LNCAP (cell line): ENCODE data around the gene NUMBL.

Experiments used
- TF ChIP-seq, protein P1 (sequence below): fragments of 450-650 bp; IDR thresholded peaks from 2 replicates; pipeline ENCODE4 v1.5.1; 2017; ENCODE audit warnings: mild to moderate bottlenecking

NUMBL gene

DNA sequence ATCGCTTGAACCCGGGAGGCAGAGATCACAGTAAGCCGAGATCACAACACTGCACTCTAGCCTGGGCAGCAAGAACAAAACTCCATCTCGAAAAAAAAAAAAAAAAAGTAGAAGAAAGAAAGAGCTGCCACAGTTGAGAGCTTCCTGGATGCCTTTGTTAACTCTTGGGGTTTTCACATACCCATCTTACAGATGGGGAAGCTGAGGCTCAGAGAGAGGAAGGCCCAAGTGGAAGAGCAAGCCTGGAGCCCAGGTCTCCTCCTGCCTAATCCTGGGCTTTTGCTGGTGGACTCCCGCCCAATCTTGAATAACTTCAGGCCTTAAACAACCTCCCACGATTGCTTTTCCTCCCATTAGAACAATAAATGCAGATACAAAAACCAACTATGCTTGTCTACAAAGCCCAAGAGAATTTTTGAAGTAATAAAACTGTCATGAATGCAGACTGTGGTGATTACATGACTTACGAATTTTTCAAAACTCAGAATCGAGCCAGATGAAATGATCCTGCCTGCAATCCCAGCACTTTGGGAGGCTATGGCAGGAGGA, 47.6 kb downstream of the NUMBL start:
- TF ChIP-seq, protein P1, sequence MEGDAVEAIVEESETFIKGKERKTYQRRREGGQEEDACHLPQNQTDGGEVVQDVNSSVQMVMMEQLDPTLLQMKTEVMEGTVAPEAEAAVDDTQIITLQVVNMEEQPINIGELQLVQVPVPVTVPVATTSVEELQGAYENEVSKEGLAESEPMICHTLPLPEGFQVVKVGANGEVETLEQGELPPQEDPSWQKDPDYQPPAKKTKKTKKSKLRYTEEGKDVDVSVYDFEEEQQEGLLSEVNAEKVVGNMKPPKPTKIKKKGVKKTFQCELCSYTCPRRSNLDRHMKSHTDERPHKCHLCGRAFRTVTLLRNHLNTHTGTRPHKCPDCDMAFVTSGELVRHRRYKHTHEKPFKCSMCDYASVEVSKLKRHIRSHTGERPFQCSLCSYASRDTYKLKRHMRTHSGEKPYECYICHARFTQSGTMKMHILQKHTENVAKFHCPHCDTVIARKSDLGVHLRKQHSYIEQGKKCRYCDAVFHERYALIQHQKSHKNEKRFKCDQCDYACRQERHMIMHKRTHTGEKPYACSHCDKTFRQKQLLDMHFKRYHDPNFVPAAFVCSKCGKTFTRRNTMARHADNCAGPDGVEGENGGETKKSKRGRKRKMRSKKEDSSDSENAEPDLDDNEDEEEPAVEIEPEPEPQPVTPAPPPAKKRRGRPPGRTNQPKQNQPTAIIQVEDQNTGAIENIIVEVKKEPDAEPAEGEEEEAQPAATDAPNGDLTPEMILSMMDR = no peak

DNA sequence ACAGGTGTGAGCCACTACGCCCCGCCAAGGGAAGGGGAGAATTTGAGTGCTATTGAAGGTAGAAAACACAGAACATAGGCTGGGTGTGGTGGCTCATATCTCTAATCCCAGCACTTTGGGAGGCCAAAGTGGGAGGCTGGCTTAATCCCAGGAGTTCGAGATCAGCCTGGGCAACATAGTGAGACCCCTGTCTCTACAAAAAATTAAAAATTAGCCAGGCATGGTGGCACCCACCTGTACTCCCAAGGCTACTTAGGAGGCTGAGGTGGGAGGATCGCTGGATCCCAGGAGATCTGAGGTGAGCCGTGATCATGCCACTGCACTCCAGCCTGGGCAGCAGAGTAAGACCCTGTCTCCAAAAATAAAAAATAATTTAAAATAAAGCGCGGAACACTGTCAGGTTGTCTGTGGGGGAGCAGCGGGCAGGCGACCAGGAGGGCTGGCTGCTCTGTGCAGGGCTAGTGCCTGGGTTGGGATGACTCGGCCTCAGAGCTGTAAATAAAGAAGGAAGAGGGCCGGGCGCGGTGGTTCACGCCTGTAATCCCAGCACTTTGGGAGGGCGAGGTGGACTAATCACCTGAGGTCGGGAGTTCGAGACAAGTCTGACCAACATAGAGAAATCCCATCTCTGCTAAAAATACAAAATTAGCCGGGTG, 48.3 kb downstream of the NUMBL start:
- TF ChIP-seq, protein P1 = no peak

DNA sequence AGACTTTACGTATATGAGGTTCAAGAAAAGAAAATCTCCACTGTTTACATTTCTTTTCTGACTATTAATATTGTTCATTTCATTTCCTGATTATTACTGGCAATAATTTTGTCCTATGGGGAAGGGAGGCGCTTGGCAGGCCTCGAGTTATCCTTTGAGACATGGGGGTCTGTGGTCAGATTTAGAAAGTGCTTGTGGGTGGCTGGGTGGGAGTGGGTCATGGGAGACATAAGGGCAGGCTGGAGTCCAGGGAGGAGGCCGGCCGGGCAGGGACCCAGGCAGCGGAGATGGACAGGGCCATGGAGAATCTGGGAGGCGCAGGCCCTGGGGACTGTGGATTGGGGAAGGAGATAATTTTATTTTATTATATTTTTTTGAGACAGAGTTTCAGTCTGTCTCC, 49.2 kb downstream of the NUMBL start:
- TF ChIP-seq, protein P1 = no peak

DNA sequence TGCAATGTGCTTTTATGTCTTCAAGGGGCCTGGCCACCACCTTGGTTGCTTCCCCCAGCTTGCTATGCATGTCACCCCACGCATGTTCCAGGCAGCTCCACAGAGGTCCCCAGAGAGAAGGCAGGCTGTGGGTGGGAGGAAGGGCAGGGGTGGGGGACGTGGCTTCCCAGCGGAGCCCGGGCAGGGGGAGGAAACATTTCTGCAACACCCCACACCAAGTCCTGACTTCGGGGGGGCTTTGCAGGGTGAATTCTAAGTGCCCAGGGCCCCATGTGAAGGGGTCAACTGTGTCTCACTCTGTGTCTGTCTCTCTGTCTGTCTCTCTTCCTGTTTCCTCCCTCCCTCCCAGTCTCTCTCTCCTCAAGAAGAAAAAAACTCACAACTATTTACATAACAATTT, 49.7 kb downstream of the NUMBL start:
- TF ChIP-seq, protein P1 = no peak

DNA sequence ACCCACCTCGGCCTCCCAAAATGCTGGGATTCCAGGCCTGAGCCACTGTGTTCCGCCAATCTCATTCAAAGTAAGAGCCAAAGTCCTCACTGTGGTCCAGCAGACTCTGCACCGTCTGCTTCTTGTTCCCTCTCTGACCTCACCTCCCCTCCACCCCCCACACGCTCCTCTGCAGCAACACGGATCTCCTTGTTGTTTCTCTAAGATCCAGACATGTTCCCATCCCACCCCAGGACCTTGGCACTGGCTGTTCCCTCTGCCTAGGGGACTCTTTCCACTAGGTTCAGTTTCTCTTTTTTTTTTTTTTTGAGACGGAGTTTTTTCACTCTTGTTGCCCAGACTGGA, 50.8 kb downstream of the NUMBL start:
- TF ChIP-seq, protein P1 = no peak

DNA sequence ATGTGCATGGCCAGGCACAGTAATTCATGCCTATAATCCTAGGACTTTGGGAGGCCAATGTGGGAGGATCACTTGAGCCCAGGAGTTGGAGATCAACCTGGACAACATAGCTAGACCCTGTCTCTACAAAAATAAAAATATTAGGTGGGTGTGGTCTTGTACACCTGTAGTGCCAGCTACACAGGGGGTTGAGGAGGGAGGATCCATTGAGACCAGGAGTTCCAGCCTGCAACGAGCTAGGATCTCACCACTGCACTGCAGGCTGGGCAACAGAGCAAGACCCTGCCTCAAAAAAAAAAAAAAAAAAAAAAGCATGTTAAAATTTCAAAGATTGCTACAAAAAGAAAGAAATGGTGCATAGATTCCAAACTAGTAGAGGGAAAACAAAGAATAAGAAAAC, 52.1 kb downstream of the NUMBL start:
- TF ChIP-seq, protein P1 = no peak

DNA sequence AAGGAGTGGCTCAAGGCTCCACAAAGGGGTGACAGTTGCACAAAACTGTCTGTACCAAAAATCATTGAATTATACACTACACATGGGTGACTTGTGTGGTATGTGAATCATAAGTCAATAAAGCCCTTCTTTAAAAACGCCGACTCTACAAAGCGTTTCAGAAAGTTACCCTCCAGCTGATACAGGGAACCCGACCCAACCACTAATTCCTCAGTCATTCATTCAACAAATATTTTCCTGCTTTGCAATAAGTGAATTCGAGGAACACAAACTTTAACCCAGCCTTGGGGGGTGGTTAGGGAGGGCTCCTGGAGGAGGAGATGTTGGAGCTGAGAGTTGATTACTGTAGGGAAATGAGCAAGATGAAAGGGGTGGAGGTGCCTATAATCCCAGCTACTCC, 57.2 kb downstream of the NUMBL start:
- TF ChIP-seq, protein P1 = no peak
